OCI-LY1 (cell line): ENCODE data around the gene DMGDH.

Experiments
- H2AFZ ChIP-seq: fragments of 200-600 bp; sonication (generic), shearing (Covaris generic); 2 replicates; pipeline ENCODE4 v1.6.0; 2014; ENCODE audit warnings: antibody characterized with exemption, mild to moderate bottlenecking, low read length
- H3F3A ChIP-seq: fragments of 200-600 bp; sonication (generic), shearing (Covaris generic); 2 replicates; pipeline ENCODE4 v1.6.0; 2014; ENCODE audit warnings: mild to moderate bottlenecking, antibody characterized with exemption, low read length, moderate library complexity; ENCODE audit not compliant: insufficient read depth
- H3K27ac ChIP-seq: fragments of 200-600 bp; sonication (generic); 2 replicates; pipeline ENCODE4 v1.5.1; 2014; ENCODE audit warnings: low read length, mixed run types, mild to moderate bottlenecking, low read depth; ENCODE audit not compliant: poor library complexity, severe bottlenecking
- H3K27me3 ChIP-seq: fragments of 200-600 bp; sonication (generic); 2 replicates; pipeline ENCODE4 v1.6.0; 2014; ENCODE audit warnings: antibody characterized with exemption, mild to moderate bottlenecking, low read length, moderate library complexity; ENCODE audit not compliant: insufficient read depth
- H3K36me3 ChIP-seq: fragments of 200-600 bp; sonication (generic); 2 replicates; pipeline ENCODE4 v1.6.1; 2014; ENCODE audit warnings: mild to moderate bottlenecking, antibody characterized with exemption, low read length, moderate library complexity, mixed read lengths; ENCODE audit not compliant: insufficient read depth
- H3K4me1 ChIP-seq: fragments of 200-600 bp; sonication (generic); 2 replicates; pipeline ENCODE4 v1.5.1; 2014; ENCODE audit warnings: mild to moderate bottlenecking, low read length, moderate library complexity; ENCODE audit not compliant: insufficient read depth, severe bottlenecking
- H3K4me2 ChIP-seq: fragments of 200-600 bp; sonication (generic), shearing (Covaris generic); 2 replicates; pipeline ENCODE4 v1.6.1; 2014; ENCODE audit warnings: low read length
- H3K4me3 ChIP-seq: fragments of 200-600 bp; sonication (generic); 2 replicates; pipeline ENCODE4 v1.5.1; 2014; ENCODE audit warnings: low read length, low read depth, mild to moderate bottlenecking, mixed read lengths; ENCODE audit not compliant: poor library complexity, severe bottlenecking
- H3K79me2 ChIP-seq: fragments of 200-600 bp; shearing (Covaris generic); 2 replicates; pipeline ENCODE4 v1.6.1; 2016; ENCODE audit warnings: mixed run types, low read length, mixed read lengths; ENCODE audit not compliant: insufficient read depth
- H3K9ac ChIP-seq: fragments of 200-600 bp; sonication (generic), shearing (Covaris generic); 2 replicates; pipeline ENCODE4 v1.6.1; 2014; ENCODE audit warnings: mild to moderate bottlenecking, low read length, mixed read lengths
- H3K9me2 ChIP-seq: fragments of 200-600 bp; sonication (generic), shearing (Covaris generic); 2 replicates; pipeline ENCODE4 v1.6.1; 2014; ENCODE audit warnings: low read depth, mild to moderate bottlenecking, low read length, mixed read lengths
- H3K9me3 ChIP-seq: fragments of 200-600 bp; shearing (Covaris generic); 2 replicates; pipeline ENCODE4 v1.6.1; 2014; ENCODE audit warnings: low read length, mixed read lengths
- H4K20me1 ChIP-seq: fragments of 200-600 bp; sonication (generic), shearing (Covaris generic); 2 replicates; pipeline ENCODE4 v1.6.0; 2016; ENCODE audit warnings: mild to moderate bottlenecking, low read length; ENCODE audit not compliant: insufficient read depth
- CTCF ChIP-seq: fragments of 200-600 bp; sonication (generic), shearing (Covaris generic); IDR thresholded peaks from 2 replicates; pipeline ENCODE4 v1.5.1; 2017; ENCODE audit warnings: mild to moderate bottlenecking, antibody characterized with exemption, low read length, moderate library complexity, mixed read lengths
- EZH2 ChIP-seq: fragments of 200-600 bp; sonication (generic), shearing (Covaris generic); IDR thresholded peaks from 2 replicates; pipeline ENCODE4 v1.8.0; 2017; ENCODE audit warnings: borderline replicate concordance, mixed run types, mild to moderate bottlenecking, antibody characterized with exemption, low read length, moderate library complexity, mixed read lengths

Gene DMGDH

GRCh38 chr5:79108086-79108485 is 38.6 kb upstream of the DMGDH start:
- Histone ChIP-seq H3K27ac (no peak overlapping the region), H3K4me2 (no peak overlapping the region), H3K9me2 (no peaks in the 10 kb centered on the region), H3K4me3 (no peak overlapping the region), H2AFZ (no peak overlapping the region), H3K4me1 (no peaks in the 10 kb centered on the region), H3K79me2 (no peaks in the 10 kb centered on the region), H3F3A (no peaks in the 10 kb centered on the region), H3K9me3 (no peaks in the 10 kb centered on the region), H4K20me1 (no peaks in the 10 kb centered on the region), H3K36me3 (no peaks in the 10 kb centered on the region), H3K27me3 (no peaks in the 10 kb centered on the region; the same call in 1 of the 2 replicates), H3K9ac (no peak overlapping the region)
- no peak for TF ChIP-seq EZH2
- TF ChIP-seq CTCF = no peak

GRCh38 chr5:79107020-79107796 is 37.7 kb upstream of the DMGDH start:
- Histone ChIP-seq H3K9ac (no peak overlapping the region), H3F3A (no peaks in the 10 kb centered on the region), H3K4me2 (no peak overlapping the region), H3K9me2 (no peaks in the 10 kb centered on the region), H3K4me3 (no peak overlapping the region), H3K79me2 (no peaks in the 10 kb centered on the region), H2AFZ (no peak overlapping the region), H4K20me1 (no peaks in the 10 kb centered on the region), H3K36me3 (no peaks in the 10 kb centered on the region), H3K27ac (no peak overlapping the region), H3K9me3 (no peaks in the 10 kb centered on the region), H3K4me1 (no peaks in the 10 kb centered on the region), H3K27me3 (no peaks in the 10 kb centered on the region; the same call in 1 of the 2 replicates)
- TF ChIP-seq CTCF (no peak), EZH2 (no peak)

GRCh38 chr5:79105868-79106267 is 36.4 kb upstream of the DMGDH start:
- TF ChIP-seq EZH2 (no peak), CTCF (no peak)
- H3K9me3 ChIP-seq = no peaks in the 10 kb centered on the region
- no peaks in the 10 kb centered on the region for H3K79me2 ChIP-seq
- no peak overlapping the region for H3K27ac ChIP-seq
- H3K4me3 ChIP-seq = no peak overlapping the region
- no peaks in the 10 kb centered on the region for H3K4me1 ChIP-seq
- H2AFZ ChIP-seq = no peak overlapping the region
- H4K20me1 ChIP-seq = no peaks in the 10 kb centered on the region
- H3F3A ChIP-seq = no peaks in the 10 kb centered on the region
- no peaks in the 10 kb centered on the region for H3K36me3 ChIP-seq
- H3K4me2 ChIP-seq = no peak overlapping the region
- H3K9me2 ChIP-seq = no peaks in the 10 kb centered on the region
- no peaks in the 10 kb centered on the region for H3K27me3 ChIP-seq
- H3K9ac ChIP-seq = no peak overlapping the region
